GM21423 (cell line): ENCODE measurements around the gene NDC1.
"Not testable (repeated sequence)": the region's sequence is repeated elsewhere in the genome, so short reads cannot be mapped to it uniquely, and the experiment has no call there.

Source experiments
- ATAC-seq: cut with Tn5 transposase; IDR thresholded peaks from one replicate; pipeline ENCODE4 v1.9.1; 2021; ENCODE audit warnings: mild to moderate bottlenecking, moderate library complexity; ENCODE audit not compliant: unreplicated experiment

NDC1 gene, protein sequence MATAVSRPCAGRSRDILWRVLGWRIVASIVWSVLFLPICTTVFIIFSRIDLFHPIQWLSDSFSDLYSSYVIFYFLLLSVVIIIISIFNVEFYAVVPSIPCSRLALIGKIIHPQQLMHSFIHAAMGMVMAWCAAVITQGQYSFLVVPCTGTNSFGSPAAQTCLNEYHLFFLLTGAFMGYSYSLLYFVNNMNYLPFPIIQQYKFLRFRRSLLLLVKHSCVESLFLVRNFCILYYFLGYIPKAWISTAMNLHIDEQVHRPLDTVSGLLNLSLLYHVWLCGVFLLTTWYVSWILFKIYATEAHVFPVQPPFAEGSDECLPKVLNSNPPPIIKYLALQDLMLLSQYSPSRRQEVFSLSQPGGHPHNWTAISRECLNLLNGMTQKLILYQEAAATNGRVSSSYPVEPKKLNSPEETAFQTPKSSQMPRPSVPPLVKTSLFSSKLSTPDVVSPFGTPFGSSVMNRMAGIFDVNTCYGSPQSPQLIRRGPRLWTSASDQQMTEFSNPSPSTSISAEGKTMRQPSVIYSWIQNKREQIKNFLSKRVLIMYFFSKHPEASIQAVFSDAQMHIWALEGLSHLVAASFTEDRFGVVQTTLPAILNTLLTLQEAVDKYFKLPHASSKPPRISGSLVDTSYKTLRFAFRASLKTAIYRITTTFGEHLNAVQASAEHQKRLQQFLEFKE

DNA sequence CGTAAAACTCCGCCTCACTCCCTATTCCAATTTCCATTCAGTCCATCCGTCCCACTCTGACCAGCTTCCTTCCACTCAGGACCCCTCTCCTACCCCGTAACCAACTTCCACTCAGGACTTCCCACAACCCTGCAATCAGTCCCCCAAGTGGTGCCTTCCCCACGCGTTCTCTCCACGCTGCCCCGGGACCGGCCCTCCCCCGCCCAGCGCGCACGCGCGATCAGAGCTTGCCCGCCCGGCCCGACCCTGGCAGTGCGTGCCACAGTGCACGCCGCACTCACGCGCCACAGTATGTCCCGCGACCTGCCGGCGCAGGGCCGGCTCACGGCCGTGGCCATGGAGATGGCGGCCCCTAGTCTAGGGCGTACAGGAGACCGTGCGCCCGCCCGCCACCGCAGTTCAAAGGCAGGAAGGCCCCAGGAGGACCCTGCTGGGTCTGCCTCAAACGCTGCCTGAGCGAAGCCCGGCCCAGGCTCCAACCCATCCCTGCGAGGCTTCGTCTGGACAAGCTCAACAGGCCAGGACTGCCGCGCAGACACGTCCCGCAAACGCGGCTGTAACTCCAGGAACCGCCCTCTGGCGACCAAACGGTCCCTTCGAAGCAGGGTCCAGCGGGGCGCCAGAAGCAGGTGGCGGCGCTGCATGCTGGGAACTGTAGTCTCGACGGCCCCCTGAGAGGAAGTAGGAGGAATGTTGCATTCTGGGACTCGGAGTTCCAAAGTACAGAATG is at the start of gene NDC1:
Gene NDC1, minus strand, starts transcription at position 373 of the 730 bp plus-strand sequence. Its CDS starts 35 bp downstream, at position 338.
- ATAC-seq, result peak; percentile 88

DNA sequence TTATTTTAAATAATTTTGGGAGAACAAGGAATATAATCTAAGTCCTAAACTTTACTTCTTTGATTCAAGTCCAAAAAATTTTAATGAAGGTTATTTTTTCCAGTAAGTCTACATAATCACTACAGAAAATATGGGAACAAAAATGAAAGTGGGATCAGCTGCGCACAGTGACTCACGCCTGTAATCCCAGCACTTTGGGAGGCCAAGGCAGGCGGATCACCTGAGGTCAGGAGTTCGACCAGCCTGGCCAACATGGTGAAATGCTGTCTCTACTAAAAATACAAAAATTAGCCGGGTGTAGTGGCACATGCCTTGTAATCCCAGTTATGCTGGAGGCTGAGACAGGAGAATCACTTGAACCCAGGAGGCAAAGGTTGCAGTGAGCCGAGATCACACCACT is 45.5 kb upstream of the NDC1 start:
- not testable (repeated sequence) for ATAC-seq

DNA sequence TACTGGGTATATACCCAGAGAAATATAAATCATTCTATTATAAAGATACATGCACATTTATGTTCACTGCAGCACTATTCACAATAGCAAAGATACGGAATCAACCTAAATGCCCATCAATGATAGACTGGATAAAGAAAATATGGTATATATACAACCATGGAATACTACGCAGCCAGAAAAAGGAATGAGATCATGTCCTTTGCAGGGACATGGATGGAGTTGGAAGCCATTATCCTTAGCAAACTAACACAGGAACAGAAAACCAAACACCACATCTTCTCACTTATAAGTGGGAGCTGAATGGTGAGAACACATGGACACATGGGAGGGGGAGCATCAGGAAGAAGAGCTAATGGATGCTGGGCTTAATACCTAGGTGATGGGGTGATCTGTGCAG is 43.8 kb upstream of the NDC1 start:
- not testable (repeated sequence) for ATAC-seq

DNA sequence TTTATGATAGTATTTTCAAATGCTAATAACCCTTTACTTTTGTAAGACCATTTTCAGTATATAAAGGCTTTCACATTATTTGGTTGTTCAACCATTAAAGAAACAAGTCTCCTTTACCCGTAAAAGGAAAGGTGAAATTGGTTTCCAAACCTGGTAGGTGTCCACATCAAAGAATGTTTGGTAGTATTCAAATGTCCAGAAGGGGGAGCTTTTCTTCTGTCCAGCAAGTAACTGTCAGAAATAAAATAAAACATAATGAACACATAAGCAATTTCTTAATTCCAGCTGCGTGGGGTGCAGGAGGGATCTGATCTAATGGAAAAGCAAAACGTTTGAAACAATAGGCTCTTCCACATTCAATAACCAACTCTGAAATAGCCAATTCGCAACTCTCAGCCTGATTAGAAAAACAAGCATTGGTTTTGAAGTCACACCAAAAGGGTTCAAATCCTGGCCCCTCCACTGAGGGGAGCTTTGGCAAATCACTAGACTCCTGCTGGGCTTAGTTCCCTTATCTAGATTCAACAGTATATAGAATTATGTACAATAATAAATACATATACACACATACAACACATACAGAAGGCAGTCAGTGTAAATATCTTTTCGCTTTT is 40.5 kb upstream of the NDC1 start:
- ATAC-seq, result no peak

DNA sequence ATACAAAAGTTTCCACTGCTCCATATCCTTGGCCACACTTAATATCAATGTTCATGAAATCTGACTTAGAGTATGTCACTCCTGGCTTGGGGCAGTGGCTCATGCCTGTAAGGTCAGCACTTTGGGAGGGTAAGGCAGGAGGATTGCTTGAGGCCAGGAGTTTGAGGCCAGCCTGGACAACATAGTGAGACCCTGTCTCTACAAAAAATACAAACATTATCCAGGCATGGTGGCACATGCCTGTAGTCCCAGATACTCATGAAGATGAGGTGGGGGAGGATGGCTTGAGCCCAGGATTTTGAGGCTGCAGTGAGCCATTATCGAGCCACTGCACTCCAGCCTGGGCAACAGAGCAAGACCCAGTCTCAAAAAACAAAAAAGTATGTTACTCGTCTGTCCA is 37.1 kb upstream of the NDC1 start:
- ATAC-seq, result not testable (repeated sequence)

DNA sequence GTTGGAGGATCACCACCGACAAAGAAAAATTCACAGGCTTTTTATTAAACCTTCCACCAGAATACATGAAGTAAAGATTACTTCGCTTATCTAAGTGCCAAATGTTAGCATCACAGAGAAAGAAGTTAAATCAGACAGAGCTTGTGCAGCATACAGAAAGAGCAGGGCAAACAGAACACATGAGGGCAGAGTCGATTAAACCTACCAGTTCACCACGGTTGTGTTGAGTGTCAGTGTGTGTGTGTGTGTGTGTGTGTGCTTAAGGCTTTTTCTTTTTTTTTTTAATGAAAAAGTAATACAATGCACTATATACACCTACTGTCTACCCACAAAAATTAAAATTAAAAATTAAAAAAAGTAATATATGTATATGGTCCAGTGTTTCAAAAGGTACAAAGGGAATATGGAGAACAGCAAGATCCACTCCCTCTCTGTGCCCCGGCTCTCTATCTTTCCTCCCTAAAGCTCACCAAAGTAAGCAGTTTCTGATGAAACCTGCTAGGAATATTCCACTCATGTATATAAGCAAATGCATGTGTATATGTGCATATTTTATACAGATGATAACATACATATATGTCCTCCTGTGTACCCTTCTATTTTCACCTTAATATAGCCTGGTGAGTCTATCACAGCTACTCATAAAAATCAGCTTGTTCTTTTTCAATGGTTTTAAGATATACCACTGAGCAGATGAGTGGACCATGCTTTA is 33.8 kb upstream of the NDC1 start:
- no peak for ATAC-seq

DNA sequence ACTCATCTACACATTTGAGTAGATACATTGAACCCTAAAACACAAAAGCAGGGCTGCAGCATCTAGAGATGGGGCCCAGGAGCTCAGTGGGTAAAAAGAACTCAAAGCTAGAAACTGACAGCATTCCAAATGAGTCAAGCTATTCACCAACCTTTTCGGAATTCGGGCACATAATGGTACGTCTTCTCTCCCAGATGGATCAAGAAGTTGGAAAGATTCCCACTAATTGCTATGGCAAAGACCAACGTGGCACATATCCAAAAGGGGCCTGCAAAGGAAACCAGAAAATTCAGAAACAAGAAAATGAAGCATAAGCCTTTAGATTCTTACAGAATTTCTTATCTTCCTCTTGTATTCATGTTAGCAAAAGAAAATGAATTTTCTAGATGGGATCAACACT is 33.1 kb upstream of the NDC1 start:
- ATAC-seq, result no peak

DNA sequence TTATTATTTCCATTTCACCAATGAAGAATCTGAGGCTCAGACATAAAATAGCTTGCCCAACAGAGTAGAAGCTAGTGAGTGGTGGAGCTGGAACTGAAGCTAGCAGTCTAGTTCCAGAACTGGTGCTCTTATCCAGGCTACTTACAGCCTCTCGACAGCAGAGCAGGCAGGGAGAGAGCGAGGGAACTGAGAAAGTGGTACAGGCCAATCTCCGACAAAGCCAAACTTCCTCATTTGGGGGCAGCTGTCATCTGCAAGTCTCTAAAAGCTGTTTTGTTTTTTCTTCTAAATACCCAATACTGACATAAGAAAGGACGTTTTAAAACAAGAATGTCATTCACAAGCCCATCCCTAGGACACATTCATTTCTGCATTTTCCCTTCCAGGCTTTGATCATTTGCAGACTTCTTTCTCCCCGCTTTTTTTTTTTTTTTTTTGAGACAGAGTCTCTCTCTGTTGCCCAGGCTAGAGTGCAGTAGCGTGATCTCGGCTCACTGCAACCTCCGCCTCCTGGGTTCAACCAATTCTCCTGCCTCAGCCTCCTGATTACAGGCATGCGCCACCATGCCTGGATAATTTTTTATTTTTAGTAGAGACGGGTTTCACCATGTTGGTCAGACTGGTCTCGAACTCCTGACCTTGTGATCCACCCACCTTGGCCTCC is 31.5 kb upstream of the NDC1 start:
- ATAC-seq, result no peak

DNA sequence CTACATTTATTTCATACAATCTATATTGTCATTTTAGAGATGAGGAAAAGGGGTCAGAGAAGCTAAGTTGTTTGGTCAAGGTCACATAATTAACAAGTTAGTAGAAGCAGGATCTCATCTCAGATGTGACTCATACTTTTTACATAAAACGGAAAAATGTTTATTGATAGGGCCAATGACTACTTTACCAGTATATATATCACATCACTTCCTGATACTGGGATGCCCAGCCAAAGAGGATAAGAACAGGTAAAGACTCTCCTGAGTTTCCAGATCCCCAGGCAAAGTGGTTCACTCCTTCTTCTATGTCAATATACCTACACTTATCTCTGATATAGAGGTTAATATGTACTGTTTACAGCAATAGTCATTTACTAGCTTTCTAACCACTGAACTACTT is 30.5 kb upstream of the NDC1 start:
- ATAC-seq, result no peak

DNA sequence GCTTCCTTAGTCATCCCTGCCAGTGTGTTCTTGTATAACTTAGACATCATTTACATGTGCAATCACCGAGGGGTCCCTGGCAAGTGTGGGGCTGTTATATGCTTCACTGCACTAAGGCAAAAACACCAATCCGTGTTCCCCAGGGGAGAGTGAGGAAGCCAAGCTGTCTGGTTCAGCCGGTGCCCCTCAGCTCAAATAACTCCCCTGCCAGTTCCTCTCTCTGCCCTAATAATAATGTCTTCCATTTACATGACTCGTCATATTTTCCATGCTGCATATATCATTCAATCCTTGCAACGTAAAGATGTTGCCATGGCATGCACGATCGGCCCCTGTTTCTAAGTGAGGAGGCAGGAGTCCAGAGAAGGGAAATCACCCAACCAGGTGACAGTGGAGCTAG is 24.4 kb upstream of the NDC1 start:
- ATAC-seq, result no peak

DNA sequence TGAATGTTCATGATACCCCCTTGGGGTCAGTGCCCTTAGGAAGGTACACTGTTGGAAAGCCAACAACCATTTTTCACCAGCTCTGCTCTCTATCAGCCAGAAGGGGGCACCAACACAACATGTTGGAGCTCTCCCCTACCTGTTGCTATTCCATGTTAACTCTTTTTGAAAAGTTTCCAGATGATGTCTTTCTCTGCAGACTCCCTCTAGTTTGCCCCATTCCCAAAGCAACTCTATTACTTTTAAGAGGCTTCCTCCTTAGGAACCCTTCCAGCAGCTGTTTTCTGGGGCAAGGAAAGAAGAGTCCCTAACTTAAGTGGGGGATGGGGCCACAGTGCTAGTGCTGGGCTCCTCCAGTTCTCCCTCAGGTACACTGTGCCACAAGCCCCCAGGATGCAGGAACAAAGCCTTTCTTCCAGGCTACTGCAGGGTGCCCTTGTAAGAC is 22.9 kb upstream of the NDC1 start:
- no peak for ATAC-seq

DNA sequence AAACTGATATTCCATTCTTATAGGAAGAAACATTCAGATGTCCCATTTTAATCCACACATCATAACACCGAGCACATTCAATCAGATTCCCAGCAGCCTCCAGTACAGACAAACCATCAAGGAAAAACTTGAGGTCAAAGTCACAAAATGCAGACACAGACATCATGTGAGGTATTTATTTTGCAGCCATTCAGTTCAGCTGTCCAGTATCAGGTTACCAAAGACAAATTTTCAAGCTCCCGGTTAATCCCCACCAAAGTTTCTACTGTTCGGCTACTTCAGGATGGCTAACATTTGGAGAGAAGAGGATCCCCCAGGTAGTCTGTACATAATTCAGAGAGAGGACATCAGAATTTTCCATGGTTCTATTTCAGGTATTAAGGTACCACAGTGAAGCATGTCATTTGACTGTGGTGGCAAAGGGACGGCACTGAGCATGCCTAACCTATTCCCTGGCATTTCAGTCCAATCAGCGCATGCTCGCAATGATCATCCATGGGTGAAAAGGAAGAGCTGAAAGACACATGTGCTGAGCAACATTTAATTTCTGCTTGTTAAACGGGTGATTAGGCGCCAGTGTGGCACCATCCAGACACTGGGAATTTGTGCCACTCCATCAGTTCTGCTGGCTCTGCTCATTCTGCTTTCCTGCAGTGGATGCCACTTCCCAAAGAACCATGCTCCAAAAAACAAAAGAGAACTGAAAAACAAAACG is 13.6 kb upstream of the NDC1 start:
- ATAC-seq, result no peak

DNA sequence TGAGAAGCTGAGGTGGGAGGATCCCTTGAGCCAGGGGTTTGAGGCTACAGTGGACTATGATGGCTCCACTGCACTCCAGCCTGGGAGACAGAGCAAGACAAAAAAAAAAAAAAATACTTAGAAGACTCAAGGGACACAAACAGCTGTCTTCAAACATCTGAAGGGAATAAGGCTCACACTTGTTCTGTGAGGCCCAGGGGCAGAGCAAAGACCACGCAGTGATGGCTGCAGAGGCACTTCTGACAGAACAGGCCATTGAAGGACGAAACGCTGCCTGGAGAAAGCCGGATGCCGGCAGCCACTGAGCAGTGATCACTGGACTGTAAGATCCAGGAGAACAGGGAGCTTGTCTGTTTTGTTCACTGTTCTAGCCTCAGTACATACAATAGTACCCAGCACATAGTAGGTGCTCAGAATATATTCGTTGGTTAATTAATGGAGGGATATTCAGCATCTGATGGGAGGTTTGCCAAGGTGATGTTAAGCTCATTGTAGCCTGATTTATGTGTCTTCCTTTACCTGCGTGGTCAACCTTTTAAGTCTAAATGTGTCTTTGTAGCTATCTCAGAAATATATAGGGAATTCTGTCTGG is 12.1 kb upstream of the NDC1 start:
- ATAC-seq, result no peak

DNA sequence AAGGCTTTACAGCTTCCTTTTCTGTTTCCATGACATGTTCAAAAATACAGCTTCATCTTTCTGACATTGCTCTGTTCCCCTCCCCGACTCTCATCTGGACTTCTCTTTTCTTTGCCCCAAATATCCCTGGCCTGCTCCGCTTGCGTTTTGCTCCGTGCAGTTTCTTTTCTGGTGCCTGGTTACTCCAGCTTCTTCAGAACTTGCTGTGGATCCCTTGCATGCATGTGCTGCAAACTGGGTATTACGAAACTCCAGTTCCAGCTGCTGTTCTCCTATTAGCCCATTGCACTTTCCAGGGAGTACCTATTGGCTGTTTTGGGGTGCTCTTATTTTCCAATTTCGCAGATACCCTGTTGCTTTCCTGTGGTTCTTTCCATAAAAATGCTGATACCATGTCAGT is 9.9 kb upstream of the NDC1 start:
- ATAC-seq, result no peak

DNA sequence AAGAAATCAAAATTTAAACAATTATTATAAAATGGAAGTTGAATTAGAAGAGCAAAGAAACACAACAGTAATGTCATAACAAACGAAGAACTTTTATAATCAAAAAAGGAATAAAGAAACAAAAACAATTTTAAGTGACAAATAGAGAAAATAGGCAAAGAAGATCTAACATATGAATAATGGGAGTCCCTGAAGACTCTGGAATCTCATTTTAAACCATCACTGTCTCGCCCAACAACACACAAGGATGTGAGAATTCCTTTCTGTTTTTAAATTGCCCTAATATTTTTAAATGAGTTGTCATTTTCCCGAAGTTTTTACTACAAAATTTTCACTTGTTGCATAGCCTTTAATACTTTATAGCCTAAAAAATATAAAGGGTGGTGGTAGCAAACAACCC is 4.3 kb upstream of the NDC1 start:
- no peak for ATAC-seq

DNA sequence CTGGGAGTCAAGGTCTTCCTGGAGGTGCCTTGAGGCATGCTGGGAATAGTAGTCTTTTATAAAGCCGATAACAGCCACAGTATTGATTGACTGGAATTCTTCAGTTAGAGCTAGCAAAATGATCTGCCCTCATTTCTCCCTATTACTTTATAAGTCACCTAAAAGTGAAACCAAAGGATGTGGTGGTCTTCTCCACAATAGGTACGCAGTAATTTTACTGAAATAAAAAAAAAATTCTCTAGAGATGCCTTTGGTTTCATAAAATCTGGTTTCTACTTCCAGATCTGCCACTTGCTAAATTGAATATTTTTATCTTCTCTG is 518 bp upstream of the NDC1 start:
- no peak for ATAC-seq

DNA sequence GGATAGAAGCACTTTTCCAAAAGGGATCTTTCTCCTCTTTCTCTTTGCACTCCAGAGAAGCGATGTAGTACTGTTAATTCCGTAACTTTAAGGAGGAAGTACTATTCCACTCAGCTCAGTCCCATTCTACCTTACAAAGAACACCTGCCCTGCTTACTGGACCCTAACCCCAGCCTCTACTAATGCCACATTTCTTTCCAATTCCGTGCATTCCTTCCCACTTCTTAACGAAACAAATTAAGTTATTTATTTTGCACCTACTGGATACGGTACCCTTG is 511 bp downstream of the NDC1 start:
- no peak for ATAC-seq

DNA sequence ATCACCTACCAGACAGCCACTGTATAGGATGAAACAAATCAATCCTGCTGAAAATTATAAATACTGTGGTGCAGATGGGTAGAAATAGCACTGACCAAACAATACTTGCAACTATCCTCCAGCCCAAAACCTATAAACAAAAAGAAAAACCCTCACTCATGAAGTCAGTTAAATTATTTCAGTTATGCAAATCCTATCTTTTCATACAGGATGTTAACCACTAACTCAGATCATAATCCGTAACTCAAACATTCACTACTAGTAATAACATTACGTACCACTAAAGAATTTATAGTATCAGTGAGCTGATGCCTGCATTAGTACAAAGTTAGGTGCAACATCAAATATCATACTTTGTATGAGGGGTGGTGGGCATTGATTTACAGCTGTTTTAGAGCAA is 2.6 kb downstream of the NDC1 start:
- ATAC-seq, result no peak

DNA sequence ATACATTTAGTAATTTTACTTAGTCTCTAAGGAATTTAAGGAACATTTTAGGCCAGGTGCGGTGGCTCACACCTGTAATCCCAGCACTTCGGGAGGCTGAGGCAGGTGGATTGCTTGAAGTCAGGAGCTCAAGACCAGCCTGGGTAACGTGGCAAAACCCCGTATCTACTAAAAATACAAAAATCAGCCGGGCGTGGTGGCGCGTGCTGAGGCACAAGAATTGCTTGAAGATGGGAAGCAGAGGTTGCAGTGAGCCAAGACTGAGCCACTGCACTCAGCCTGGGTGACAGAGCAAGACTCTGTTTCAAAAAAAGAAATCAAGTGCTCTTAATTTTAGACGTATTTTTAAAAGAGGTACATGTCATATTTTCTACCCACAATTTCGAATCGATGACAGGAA is 3.3 kb downstream of the NDC1 start:
- no peak for ATAC-seq

DNA sequence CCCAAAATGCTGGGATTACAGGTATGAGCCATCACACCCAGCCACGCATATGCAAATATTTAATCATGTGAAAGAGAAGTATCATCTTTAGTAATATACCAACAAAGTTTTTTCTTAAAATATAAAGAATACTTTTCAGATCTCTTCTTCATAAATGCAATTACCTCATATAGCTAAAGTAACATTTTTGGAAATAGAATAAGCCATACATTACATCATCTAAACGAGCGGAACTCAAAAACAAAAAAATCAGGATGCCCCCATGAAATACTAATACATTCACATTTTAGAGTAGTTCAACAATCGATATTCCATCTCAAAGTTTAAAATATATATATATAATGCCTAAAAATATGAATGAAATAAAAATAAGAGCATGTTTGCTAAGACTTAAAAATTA is 4.7 kb downstream of the NDC1 start:
- ATAC-seq, result no peak
